H9 (cell line): ENCODE measurements around the gene APOBEC3B. TPM values are rescaled to one million over a fixed set of nuclear protein-coding genes. Genes with fewer than 3 reads are reported as not detected.

Experiments
- DNase-seq: peaks from one replicate; pipeline ENCODE4 v3.0.0-alpha.2; 2017
- H2AFZ ChIP-seq: one replicate; pipeline ENCODE4 v1.6.1; 2013; ENCODE audit warnings: mild to moderate bottlenecking, low read length, control low read depth, moderate library complexity
- H2AK5ac ChIP-seq: 2 replicates; pipeline ENCODE4 v1.6.1; 2013; ENCODE audit warnings: low read length, control low read depth, mixed read lengths; ENCODE audit not compliant: insufficient read length
- H2BK120ac ChIP-seq: one replicate; pipeline ENCODE4 v1.6.1; 2013; ENCODE audit warnings: low read depth, mild to moderate bottlenecking, low read length, control low read depth, inconsistent platforms; ENCODE audit not compliant: poor library complexity, severe bottlenecking
- H2BK12ac ChIP-seq: 2 replicates; pipeline ENCODE4 v1.6.1; 2013; ENCODE audit warnings: low read length, control low read depth, mixed read lengths, low read depth; ENCODE audit not compliant: insufficient read length
- H2BK15ac ChIP-seq: 2 replicates; pipeline ENCODE4 v1.6.1; 2013; ENCODE audit warnings: low read depth, low read length, control low read depth
- H2BK20ac ChIP-seq: one replicate; pipeline ENCODE4 v1.6.1; 2013; ENCODE audit warnings: low read depth, mild to moderate bottlenecking, low read length, control low read depth, inconsistent platforms; ENCODE audit not compliant: poor library complexity, severe bottlenecking
- H2BK5ac ChIP-seq: 2 replicates; pipeline ENCODE4 v1.6.1; 2013; ENCODE audit warnings: low read length, control low read depth, mixed read lengths; ENCODE audit not compliant: insufficient read length
- H3K14ac ChIP-seq: 2 replicates; pipeline ENCODE4 v1.6.1; 2013; ENCODE audit warnings: low read length, control low read depth; ENCODE audit not compliant: insufficient read depth
- H3K18ac ChIP-seq: 2 replicates; pipeline ENCODE4 v1.6.1; 2013; ENCODE audit warnings: low read depth, mild to moderate bottlenecking, mixed read lengths, low read length, control low read depth; ENCODE audit not compliant: insufficient read length
- H3K23ac ChIP-seq: 2 replicates; pipeline ENCODE4 v1.6.1; 2013; ENCODE audit warnings: low read length, control low read depth, mixed read lengths, low read depth; ENCODE audit not compliant: insufficient read length
- H3K23me2 ChIP-seq: 2 replicates; pipeline ENCODE4 v1.6.1; 2013; ENCODE audit warnings: low read depth, mild to moderate bottlenecking, mixed read lengths, low read length, control low read depth; ENCODE audit not compliant: insufficient read length, poor library complexity, severe bottlenecking
- H3K27ac ChIP-seq: 2 replicates; pipeline ENCODE4 v1.5.1; 2013; ENCODE audit warnings: low read length, control low read depth, mixed read lengths, low read depth; ENCODE audit not compliant: insufficient read length
- H3K27me3 ChIP-seq: 2 replicates; pipeline ENCODE4 v1.6.1; 2013; ENCODE audit warnings: low read length, control low read depth, inconsistent platforms; ENCODE audit not compliant: insufficient read depth
- H3K4ac ChIP-seq: 2 replicates; pipeline ENCODE4 v1.6.1; 2013; ENCODE audit warnings: low read depth, mild to moderate bottlenecking, control low read depth, inconsistent platforms, low read length, moderate library complexity
- H3K4me1 ChIP-seq: 2 replicates; pipeline ENCODE4 v1.6.1; 2013; ENCODE audit warnings: low read length, control low read depth, inconsistent platforms; ENCODE audit not compliant: insufficient read depth
- H3K4me2 ChIP-seq: 2 replicates; pipeline ENCODE4 v1.6.1; 2013; ENCODE audit warnings: low read length, control low read depth, mixed read lengths; ENCODE audit not compliant: insufficient read length, insufficient read depth
- H3K56ac ChIP-seq: 2 replicates; pipeline ENCODE4 v1.6.1; 2013; ENCODE audit warnings: low read depth, mild to moderate bottlenecking, mixed read lengths, low read length, control low read depth; ENCODE audit not compliant: insufficient read length
- H3K79me1 ChIP-seq: 2 replicates; pipeline ENCODE4 v1.6.1; 2013; ENCODE audit warnings: low read depth, mild to moderate bottlenecking, moderate library complexity, low read length, control low read depth, inconsistent platforms; ENCODE audit not compliant: insufficient read depth, poor library complexity, severe bottlenecking
- H3K79me2 ChIP-seq: 2 replicates; pipeline ENCODE4 v1.6.1; 2013; ENCODE audit warnings: low read length, control low read depth, inconsistent platforms; ENCODE audit not compliant: insufficient read depth
- H3K9ac ChIP-seq: 2 replicates; pipeline ENCODE4 v1.6.1; 2013; ENCODE audit warnings: low read length, control low read depth, mixed read lengths; ENCODE audit not compliant: insufficient read length; ENCODE audit errors: extremely low read depth
- H3K9me3 ChIP-seq: one replicate; pipeline ENCODE4 v1.6.1; 2013; ENCODE audit warnings: low read depth, low read length, inconsistent platforms; ENCODE audit not compliant: control insufficient read depth
- H3T11ph ChIP-seq: one replicate; pipeline ENCODE4 v1.6.1; 2013; ENCODE audit warnings: mild to moderate bottlenecking, low read length, control low read depth, inconsistent platforms
- H4K20me1 ChIP-seq: one replicate; pipeline ENCODE4 v1.6.1; 2013; ENCODE audit not compliant: control insufficient read depth, insufficient read length, insufficient read depth
- H4K5ac ChIP-seq: 2 replicates; pipeline ENCODE4 v1.6.1; 2013; ENCODE audit warnings: low read depth, mild to moderate bottlenecking, mixed read lengths, low read length, control low read depth; ENCODE audit not compliant: insufficient read length
- H4K8ac ChIP-seq: replicated peaks from 2 replicates; pipeline ENCODE4 v1.6.1; 2013; ENCODE audit warnings: low read length, control low read depth, mixed read lengths, low read depth; ENCODE audit not compliant: insufficient read length
- H4K91ac ChIP-seq: 2 replicates; pipeline ENCODE4 v1.6.1; 2013; ENCODE audit warnings: low read depth, mild to moderate bottlenecking, moderate library complexity, mixed read lengths, low read length, control low read depth; ENCODE audit not compliant: insufficient read length
- H3K27ac Mint-ChIP-seq, 3 experiments: 2 replicates in 2 of 3; 3 replicates in 1 of 3; pipeline ENCODE4 v1.8.0; 2020 to 2021; ENCODE audit warnings: mixed read lengths in 3 of 3, mild to moderate bottlenecking in 1 of 3, moderate library complexity in 1 of 3
- H3K27me3 Mint-ChIP-seq: 2 replicates; pipeline ENCODE4 v1.8.0; 2021; ENCODE audit warnings: low read depth, mild to moderate bottlenecking, moderate library complexity, mixed read lengths
- H3K36me3 Mint-ChIP-seq, 3 experiments: 2 replicates in 2 of 3; 3 replicates in 1 of 3; pipeline ENCODE4 v1.8.0; 2020 to 2021; ENCODE audit warnings: low read depth in 3 of 3, mixed read lengths in 3 of 3; ENCODE audit not compliant: insufficient read depth in 1 of 3
- H3K4me1 Mint-ChIP-seq, 2 experiments: 2 replicates each; pipeline ENCODE4 v1.8.0; 2020; ENCODE audit warnings: mixed read lengths in 2 of 2
- H3K4me3 Mint-ChIP-seq, 2 experiments: 2 replicates in 1 of 2; 3 replicates in 1 of 2; pipeline ENCODE4 v1.8.0; 2020 to 2021; ENCODE audit warnings: mild to moderate bottlenecking in 2 of 2, mixed read lengths in 2 of 2, moderate library complexity in 1 of 2
- H3K9me3 Mint-ChIP-seq, 2 experiments: 2 replicates in 1 of 2; 3 replicates in 1 of 2; pipeline ENCODE4 v1.8.0; 2020; ENCODE audit warnings: mild to moderate bottlenecking in 2 of 2, mixed read lengths in 2 of 2, moderate library complexity in 1 of 2
- CTCF ChIP-seq: fragments of 200-600 bp; sonication (generic); conservative IDR thresholded peaks from 3 replicates; pipeline ENCODE4 v1.8.0; 2021; ENCODE audit warnings: antibody characterized with exemption, mild to moderate bottlenecking
- WGBS: extraction: QIAGEN DNeasy Blood & Tissue Kit; methylation state at CpG from one replicate; pipeline ENCODE4 v1.1.7; 2013; ENCODE audit warnings: missing lambda C conversion rate, low lambda C conversion rate, mixed read lengths; ENCODE audit not compliant: insufficient read length; ENCODE audit errors: extremely low coverage; 5-methylcytosine and 5-hydroxymethylcytosine counted together
- total RNA-seq: library from RNA; stranded (reverse); gene quantifications from 2 replicates; pipeline ENCODE4 v1.2.1, GENCODE V29; 2021

Gene APOBEC3B
- total RNA-seq, 1 experiment from 2014 or later, result 29.0 TPM

DNA sequence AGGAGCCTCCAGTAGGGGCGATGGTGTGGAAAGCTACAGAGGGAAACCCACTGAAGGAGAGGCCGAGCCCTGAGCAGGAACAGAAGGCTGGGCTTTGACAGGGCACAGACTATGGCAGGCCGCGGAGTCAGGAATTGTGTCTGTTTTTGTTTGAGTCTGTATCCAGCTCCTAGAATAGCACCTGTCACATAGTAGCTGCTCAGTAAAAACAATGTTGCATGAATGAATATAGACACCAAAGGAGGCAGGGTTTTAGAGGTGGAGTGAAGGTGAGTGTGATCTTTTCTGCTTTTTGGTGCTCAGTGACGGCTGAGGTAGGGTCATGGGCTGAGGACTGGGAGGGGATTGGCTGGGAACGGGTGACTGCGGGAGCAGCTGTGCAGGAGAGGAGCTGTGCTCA is 43.2 kb upstream of the APOBEC3B start:
- no peak overlapping the region for H3K4ac ChIP-seq
- H3K56ac ChIP-seq, result no peak overlapping the region
- H2BK15ac ChIP-seq, result no peak overlapping the region
- no peaks in the 10 kb centered on the region for H3K9me3 ChIP-seq
- no peak; the same call in 2 of the 3 replicates for TF ChIP-seq CTCF
- no peak overlapping the region for H2BK120ac ChIP-seq
- H3K36me3 Mint-ChIP-seq, result no peaks in the 10 kb centered on the region
- H3K23me2 ChIP-seq, result no peaks in the 10 kb centered on the region
- H2AK5ac ChIP-seq, result no peak overlapping the region
- peaks cover 0 to 5% of the 10 kb centered on the region in 2 experiments; a peak in 2 of 5 replicates for H3K9me3 Mint-ChIP-seq
- no peak for DNase-seq
- no peak overlapping the region for H2BK20ac ChIP-seq
- H3K79me1 ChIP-seq, result no peaks in the 10 kb centered on the region
- H3K4me1 ChIP-seq, result no peaks in the 10 kb centered on the region
- peaks cover 6 to 13% of the 10 kb centered on the region in 2 experiments for H3K4me1 Mint-ChIP-seq
- H2AFZ ChIP-seq, result no peak overlapping the region
- no peak overlapping the region for H3K9ac ChIP-seq
- WGBS, result no CpG with 5 or more reads among the region's 7 CpGs
- no peak overlapping the region for H3K27ac ChIP-seq
- no peak overlapping the region for H2BK5ac ChIP-seq
- H3K14ac ChIP-seq, result no peak overlapping the region
- no peaks in the 10 kb centered on the region for H3K27me3 ChIP-seq
- no peak overlapping the region for H3K27ac Mint-ChIP-seq
- no peak overlapping the region for H3T11ph ChIP-seq
- no peak overlapping the region for H4K8ac ChIP-seq
- no peak overlapping the region for H3K23ac ChIP-seq
- no peak overlapping the region for H3K18ac ChIP-seq
- H3K4me2 ChIP-seq, result no peak overlapping the region
- H3K4me3 Mint-ChIP-seq, result no peak overlapping the region
- no peak overlapping the region for H2BK12ac ChIP-seq
- peaks cover 19% of the 10 kb centered on the region for H3K27me3 Mint-ChIP-seq
- H4K91ac ChIP-seq, result no peak overlapping the region
- no peaks in the 10 kb centered on the region for H3K79me2 ChIP-seq
- H4K5ac ChIP-seq, result no peak overlapping the region
- no peaks in the 10 kb centered on the region for H4K20me1 ChIP-seq
